Liver (tissue), 3 donors: ENCODE results near the gene HDGFL3.

ENCODE experiments used
- FOXA1 ChIP-seq: IDR thresholded peaks from 2 replicates; pipeline ENCODE4 v1.6.1; 2016; ENCODE audit warnings: antibody characterized with exemption
- RAD21 ChIP-seq, 2 donors: IDR thresholded peaks; 2 replicates each; pipeline ENCODE4 v1.6.1; 2016; ENCODE audit warnings: antibody characterized with exemption in 2 of 2, mild to moderate bottlenecking in 2 of 2
- TAF1 ChIP-seq: conservative IDR thresholded peaks from 2 replicates; pipeline ENCODE4 v1.6.1; 2016; ENCODE audit warnings: antibody characterized with exemption, mild to moderate bottlenecking
- TF ChIP-seq, protein P1 (sequence below): fragments of 150-350 bp; IDR thresholded peaks from 2 replicates; pipeline ENCODE4 v1.5.1; 2017; ENCODE audit warnings: improper control_type of control experiment, low read depth, low read length; ENCODE audit not compliant: missing input control
- TF ChIP-seq, protein P2 (sequence below): IDR thresholded peaks from 2 replicates; pipeline ENCODE4 v1.6.1; 2016; ENCODE audit warnings: antibody characterized with exemption, mild to moderate bottlenecking
- donor health status: healthy.
- donor health status: healthy.

DNA sequence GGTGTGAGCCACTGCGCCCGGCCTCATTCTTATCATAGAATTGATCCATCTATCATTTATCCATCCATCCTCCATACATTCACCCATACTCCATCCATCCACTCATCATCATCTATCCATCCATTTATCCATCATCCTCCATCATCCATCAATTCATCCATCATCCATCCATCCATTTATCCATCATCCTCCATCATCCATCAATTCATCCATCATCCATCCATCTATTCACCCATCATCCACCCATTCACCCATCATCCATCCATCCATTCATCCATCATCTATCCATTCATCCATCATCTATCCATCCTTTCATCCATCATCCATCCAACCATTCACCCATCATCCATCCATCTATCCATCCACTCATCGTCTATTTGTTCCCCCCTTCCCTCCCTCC lies 96.5 kb downstream of the HDGFL3 start:
- TF ChIP-seq, protein P1, sequence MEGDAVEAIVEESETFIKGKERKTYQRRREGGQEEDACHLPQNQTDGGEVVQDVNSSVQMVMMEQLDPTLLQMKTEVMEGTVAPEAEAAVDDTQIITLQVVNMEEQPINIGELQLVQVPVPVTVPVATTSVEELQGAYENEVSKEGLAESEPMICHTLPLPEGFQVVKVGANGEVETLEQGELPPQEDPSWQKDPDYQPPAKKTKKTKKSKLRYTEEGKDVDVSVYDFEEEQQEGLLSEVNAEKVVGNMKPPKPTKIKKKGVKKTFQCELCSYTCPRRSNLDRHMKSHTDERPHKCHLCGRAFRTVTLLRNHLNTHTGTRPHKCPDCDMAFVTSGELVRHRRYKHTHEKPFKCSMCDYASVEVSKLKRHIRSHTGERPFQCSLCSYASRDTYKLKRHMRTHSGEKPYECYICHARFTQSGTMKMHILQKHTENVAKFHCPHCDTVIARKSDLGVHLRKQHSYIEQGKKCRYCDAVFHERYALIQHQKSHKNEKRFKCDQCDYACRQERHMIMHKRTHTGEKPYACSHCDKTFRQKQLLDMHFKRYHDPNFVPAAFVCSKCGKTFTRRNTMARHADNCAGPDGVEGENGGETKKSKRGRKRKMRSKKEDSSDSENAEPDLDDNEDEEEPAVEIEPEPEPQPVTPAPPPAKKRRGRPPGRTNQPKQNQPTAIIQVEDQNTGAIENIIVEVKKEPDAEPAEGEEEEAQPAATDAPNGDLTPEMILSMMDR: no peak
- TF ChIP-seq TAF1 (no peak), FOXA1 (no peak), RAD21 (IDR thresholded peaks at IDR 0.05) (no peak)
- TF ChIP-seq, protein P2, sequence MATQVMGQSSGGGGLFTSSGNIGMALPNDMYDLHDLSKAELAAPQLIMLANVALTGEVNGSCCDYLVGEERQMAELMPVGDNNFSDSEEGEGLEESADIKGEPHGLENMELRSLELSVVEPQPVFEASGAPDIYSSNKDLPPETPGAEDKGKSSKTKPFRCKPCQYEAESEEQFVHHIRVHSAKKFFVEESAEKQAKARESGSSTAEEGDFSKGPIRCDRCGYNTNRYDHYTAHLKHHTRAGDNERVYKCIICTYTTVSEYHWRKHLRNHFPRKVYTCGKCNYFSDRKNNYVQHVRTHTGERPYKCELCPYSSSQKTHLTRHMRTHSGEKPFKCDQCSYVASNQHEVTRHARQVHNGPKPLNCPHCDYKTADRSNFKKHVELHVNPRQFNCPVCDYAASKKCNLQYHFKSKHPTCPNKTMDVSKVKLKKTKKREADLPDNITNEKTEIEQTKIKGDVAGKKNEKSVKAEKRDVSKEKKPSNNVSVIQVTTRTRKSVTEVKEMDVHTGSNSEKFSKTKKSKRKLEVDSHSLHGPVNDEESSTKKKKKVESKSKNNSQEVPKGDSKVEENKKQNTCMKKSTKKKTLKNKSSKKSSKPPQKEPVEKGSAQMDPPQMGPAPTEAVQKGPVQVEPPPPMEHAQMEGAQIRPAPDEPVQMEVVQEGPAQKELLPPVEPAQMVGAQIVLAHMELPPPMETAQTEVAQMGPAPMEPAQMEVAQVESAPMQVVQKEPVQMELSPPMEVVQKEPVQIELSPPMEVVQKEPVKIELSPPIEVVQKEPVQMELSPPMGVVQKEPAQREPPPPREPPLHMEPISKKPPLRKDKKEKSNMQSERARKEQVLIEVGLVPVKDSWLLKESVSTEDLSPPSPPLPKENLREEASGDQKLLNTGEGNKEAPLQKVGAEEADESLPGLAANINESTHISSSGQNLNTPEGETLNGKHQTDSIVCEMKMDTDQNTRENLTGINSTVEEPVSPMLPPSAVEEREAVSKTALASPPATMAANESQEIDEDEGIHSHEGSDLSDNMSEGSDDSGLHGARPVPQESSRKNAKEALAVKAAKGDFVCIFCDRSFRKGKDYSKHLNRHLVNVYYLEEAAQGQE: no peak
